Stomach (tissue), 9 donors: ENCODE data around the gene DDIT3. TPM values are rescaled to one million over a fixed set of nuclear protein-coding genes. Genes with fewer than 3 reads are reported as not detected.
A peak's percentile ranks its signal among the peaks of the same experiment; 100 is the strongest.

Source experiments
- DNase-seq, 2 donors: peaks; one replicate each; pipeline versions ENCODE4 v3.0.0 to v3.0.0-alpha.2; 2013 to 2019
- H3K27ac ChIP-seq, 5 donors: fragments of 200-600 bp in 4 of 5; sonication (generic) in 4 of 5; one replicate each; pipeline ENCODE4 v1.5.1; 2013 to 2019; ENCODE audit warnings: mild to moderate bottlenecking in 1 of 5, moderate library complexity in 1 of 5
- H3K27me3 ChIP-seq, 3 donors: fragments of 200-600 bp; sonication (generic); one replicate each; pipeline ENCODE4 v1.5.1; 2017 to 2019; ENCODE audit warnings: mixed run types in 1 of 3
- H3K36me3 ChIP-seq, 4 donors: fragments of 200-600 bp; sonication (generic); 1 replicate in 3 of 4; 2 replicates in 1 of 4; pipeline ENCODE4 v1.5.1; 2016 to 2019
- H3K4me1 ChIP-seq, 4 donors: fragments of 200-600 bp; sonication (generic); one replicate each; pipeline ENCODE4 v1.5.1; 2016 to 2019
- H3K4me3 ChIP-seq, 4 donors: fragments of 200-600 bp; sonication (generic) in 3 of 4; one replicate each; pipeline ENCODE4 v1.5.1; 2016 to 2019; ENCODE audit warnings: mild to moderate bottlenecking in 1 of 4
- H3K9me3 ChIP-seq, 4 donors: fragments of 200-600 bp; sonication (generic); one replicate each; pipeline ENCODE4 v1.5.1; 2016 to 2019
- EP300 ChIP-seq: sonication (generic); formaldehyde crosslinking; IDR thresholded peaks from one replicate; pipeline ENCODE4 v1.6.1; 2017; ENCODE audit warnings: antibody characterized with exemption
- POLR2A ChIP-seq, 4 donors: fragments of 450-650 bp; IDR thresholded peaks; one replicate each; pipeline ENCODE4 v1.6.1; 2016; ENCODE audit warnings: antibody characterized with exemption in 4 of 4, control low read depth in 2 of 4, mild to moderate bottlenecking in 1 of 4, moderate library complexity in 1 of 4
- POLR2AphosphoS5 ChIP-seq, 3 donors: sonication (generic); formaldehyde crosslinking; IDR thresholded peaks; one replicate each; pipeline ENCODE4 v1.6.1; 2016; ENCODE audit warnings: antibody characterized with exemption in 3 of 3
- WGBS, 5 donors: extraction: QIAGEN DNeasy Blood & Tissue Kit in 3 of 5; methylation state at CpG; one replicate each; pipeline versions ENCODE4 v1.1.5 to v1.1.7; 2013 to 2018; 5-methylcytosine and 5-hydroxymethylcytosine counted together
- intact Hi-C: fragments of 100-400 bp; cut with DNase I; formaldehyde crosslinking; loops from one replicate; pipeline ENCODE4 v1.15.1; 2023; ENCODE audit warnings: low total_unique reads
- polyA plus RNA-seq, 3 donors: library from polyadenylated mRNA; stranded (reverse); fragments of 200-250 nt; gene quantifications; one replicate each; pipeline ENCODE4 v1.2.3, GENCODE V29; 2013
- total RNA-seq, 5 donors: library from RNA; depleted of rRNA; stranded (reverse); fragments of >200 nt; gene quantifications; one replicate each; pipeline versions ENCODE4 v1.1.0 to v1.2.3, GENCODE V29; 2014 to 2016
- TF ChIP-seq, protein P1 (sequence below), 7 experiments: fragments of 450-650 bp in 4 of 7; fragments of 200-600 bp in 3 of 7; sonication (generic) in 3 of 7; IDR thresholded peaks; one replicate each; pipeline ENCODE4 v1.5.1; 2016 to 2019; ENCODE audit warnings: antibody characterized with exemption in 7 of 7, control low read depth in 2 of 7, mild to moderate bottlenecking in 1 of 7
- donor health status: healthy with polysubstance abuse.
- donor health status: Bipolar disorder and iron deficiency.
- donor health status: healthy.

DDIT3 gene
- total and polyA plus RNA-seq, 8 donors: 7.5 to 159 (median 48.1) TPM

DNA sequence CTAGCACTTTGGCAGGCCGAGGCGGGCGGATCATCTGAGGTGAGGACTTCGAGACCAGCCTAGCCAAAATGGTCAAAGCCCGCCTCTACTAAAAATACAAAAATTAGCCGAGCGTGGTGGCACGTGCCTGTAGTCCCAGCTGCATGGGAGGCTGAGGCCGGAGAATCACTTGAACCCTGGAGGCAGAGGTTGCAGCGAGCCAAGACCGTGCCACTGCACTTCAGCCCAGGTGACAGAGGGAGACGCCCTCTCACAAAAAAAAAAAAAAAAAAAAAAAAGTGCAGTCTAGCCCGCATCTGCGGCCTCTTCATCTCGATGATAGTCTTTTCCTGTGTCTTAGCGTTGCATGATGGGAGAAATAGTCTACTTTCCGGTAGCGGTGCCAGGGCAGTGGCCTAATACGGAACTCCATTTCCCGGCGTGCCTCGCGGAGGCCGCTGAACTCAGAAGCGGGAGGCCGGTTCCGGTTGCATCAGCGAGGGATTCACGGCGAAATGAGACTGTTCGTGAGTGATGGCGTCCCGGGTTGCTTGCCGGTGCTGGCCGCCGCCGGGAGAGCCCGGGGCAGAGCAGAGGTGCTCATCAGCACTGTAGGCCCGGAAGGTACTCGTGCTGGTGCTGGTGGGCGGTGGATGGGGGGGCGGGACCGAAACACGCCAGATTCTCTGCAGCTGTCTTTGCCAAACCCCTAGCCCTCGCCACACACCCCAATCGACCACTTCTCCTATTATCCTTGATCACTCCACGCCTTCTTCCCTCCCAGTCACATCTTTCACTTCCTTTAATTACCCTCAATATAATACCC, 32.5 kb downstream of the DDIT3 start, which contains the start of gene MARS1:
Gene MARS1 (plus strand): TSS at position 472 of the 805 bp plus-strand sequence. CDS start 23 bp downstream, at position 495.
- peak within 1 kb of the TSS; percentile 68 to 93 (median 88) for H3K27ac ChIP-seq
- 6 to 12% (median 7%) methylated on average over 42 to 47 of the region's 47 CpGs for WGBS, 5 donors
- intact Hi-C loops: no loop called here

DNA sequence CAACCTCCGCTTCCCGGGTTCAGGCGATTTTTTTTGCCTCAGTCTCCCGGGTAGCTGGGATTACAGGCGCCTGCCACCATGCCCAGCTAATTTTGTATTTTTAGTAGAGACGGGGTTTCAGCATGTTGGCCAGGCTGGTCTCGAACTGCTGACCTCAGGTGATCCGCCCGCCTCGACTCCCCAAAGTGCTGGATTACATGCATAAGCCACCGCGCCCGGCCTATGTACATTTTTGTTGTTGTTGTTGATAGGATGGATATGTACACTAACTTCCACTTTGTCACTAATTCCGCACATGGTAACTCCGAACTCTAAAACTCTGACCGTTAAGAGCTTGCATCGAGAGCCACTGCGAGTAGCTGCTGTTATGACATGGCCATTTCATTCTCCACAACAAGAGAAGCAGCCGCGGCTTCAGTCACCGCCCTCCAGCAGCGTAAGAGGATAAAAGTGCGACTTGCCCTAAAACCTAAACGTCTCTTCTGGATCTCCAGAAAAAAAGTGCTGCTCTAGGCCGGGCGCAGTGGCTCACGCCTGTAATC, 33.2 kb downstream of the DDIT3 start:
- H3K9me3 ChIP-seq: no peaks in the 10 kb centered on the region
- peaks cover 0 to 11% (median 0%) of the 10 kb centered on the region in 3 donors for H3K27me3 ChIP-seq
- 86 to 88% (median 87%) methylated on average over 26 to 27 of the region's 27 CpGs for WGBS, 5 donors
- peak overlapping the region in 4 of 5 donors; percentile 87 to 93 (median 90) for H3K27ac ChIP-seq
- TF ChIP-seq POLR2AphosphoS5 (IDR thresholded peaks at IDR 0.05): no peak
- TF ChIP-seq, protein P1, sequence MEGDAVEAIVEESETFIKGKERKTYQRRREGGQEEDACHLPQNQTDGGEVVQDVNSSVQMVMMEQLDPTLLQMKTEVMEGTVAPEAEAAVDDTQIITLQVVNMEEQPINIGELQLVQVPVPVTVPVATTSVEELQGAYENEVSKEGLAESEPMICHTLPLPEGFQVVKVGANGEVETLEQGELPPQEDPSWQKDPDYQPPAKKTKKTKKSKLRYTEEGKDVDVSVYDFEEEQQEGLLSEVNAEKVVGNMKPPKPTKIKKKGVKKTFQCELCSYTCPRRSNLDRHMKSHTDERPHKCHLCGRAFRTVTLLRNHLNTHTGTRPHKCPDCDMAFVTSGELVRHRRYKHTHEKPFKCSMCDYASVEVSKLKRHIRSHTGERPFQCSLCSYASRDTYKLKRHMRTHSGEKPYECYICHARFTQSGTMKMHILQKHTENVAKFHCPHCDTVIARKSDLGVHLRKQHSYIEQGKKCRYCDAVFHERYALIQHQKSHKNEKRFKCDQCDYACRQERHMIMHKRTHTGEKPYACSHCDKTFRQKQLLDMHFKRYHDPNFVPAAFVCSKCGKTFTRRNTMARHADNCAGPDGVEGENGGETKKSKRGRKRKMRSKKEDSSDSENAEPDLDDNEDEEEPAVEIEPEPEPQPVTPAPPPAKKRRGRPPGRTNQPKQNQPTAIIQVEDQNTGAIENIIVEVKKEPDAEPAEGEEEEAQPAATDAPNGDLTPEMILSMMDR (IDR thresholded peaks at IDR 0.05): no peak
- H3K4me1 ChIP-seq: peaks cover 12 to 29% (median 23%) of the 10 kb centered on the region in 4 donors
- H3K36me3 ChIP-seq: peaks cover 20 to 32% (median 30%) of the 10 kb centered on the region in 4 donors
- intact Hi-C loops: no loop called here
- peak overlapping the region; percentile 91 to 99 (median 95) for H3K4me3 ChIP-seq
- DNase-seq: no peak

More for the DNA sequence above, 32.5 kb downstream of the DDIT3 start, which contains the start of gene MARS1:
- peak; percentile 96 to 98 for DNase-seq
- peaks cover 0 to 7% (median 0%) of the 10 kb centered on the region in 3 donors for H3K27me3 ChIP-seq
- TF ChIP-seq, protein P1 (IDR thresholded peaks at IDR 0.05): peak in 1 of 7 experiments; percentile 33
- TF ChIP-seq POLR2A (IDR thresholded peaks at IDR 0.05): no peak
- TF ChIP-seq EP300: no peak
- peak; percentile 90 to 97 (median 94) for TF ChIP-seq POLR2AphosphoS5 (IDR thresholded peaks at IDR 0.05)
- no peaks in the 10 kb centered on the region for H3K9me3 ChIP-seq
- H3K4me3 ChIP-seq: peak within 1 kb of the TSS; percentile 91 to 99 (median 95)
- H3K36me3 ChIP-seq: peaks cover 23 to 39% (median 37%) of the 10 kb centered on the region in 4 donors
- peaks cover 12 to 29% (median 23%) of the 10 kb centered on the region in 4 donors for H3K4me1 ChIP-seq

DNA sequence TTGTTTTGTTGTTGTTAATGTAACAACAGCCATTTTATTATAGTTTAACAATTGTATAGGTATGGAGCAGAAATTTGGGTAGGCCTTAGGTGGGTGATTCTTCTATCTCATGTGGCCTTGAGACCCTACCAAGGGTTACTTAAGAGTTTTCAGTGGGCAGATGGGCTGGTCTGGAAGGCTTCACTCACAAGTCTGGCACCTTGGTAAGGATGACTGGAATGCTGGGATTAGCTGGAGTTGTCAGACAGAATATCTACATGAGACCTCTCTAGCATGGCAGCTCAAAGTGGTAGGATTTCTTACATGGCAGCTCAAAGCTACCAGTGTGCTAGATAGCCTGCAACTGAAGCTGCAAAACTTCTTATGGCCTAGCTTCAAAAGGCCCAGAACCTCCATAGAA, 34.6 kb downstream of the DDIT3 start:
- H3K4me3 ChIP-seq: no peak overlapping the region
- DNase-seq: no peak
- TF ChIP-seq, protein P1 (IDR thresholded peaks at IDR 0.05): no peak
- TF ChIP-seq POLR2A (IDR thresholded peaks at IDR 0.05) (no peak), EP300 (no peak), POLR2AphosphoS5 (IDR thresholded peaks at IDR 0.05) (no peak)
- H3K27ac ChIP-seq: no peak overlapping the region
- intact Hi-C loops: no loop called here
- H3K9me3 ChIP-seq: no peaks in the 10 kb centered on the region
- peaks cover 0 to 20% (median 0%) of the 10 kb centered on the region in 3 donors for H3K27me3 ChIP-seq
- H3K36me3 ChIP-seq: peaks cover 7 to 18% (median 16%) of the 10 kb centered on the region in 4 donors
- H3K4me1 ChIP-seq: peaks cover 12 to 29% (median 23%) of the 10 kb centered on the region in 4 donors

DNA sequence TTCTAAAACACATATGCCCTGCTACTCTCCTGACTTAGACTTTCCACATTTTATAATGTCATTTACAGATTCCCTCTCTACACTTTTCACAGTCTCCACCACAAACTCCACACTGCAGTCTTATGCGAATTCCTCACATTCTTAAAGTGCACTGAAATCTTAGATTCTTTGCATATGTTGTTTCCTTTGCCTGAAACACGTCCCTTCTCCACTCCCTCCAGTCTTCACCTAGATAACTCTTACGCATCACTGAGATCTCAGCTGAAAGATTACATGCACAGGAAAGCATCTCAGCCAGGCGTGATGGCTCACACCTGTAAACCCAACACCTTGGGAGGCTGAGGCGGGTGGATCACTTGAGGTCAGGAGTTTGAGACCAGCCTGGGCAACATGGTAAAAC, 36.8 kb downstream of the DDIT3 start:
- H3K9me3 ChIP-seq: no peaks in the 10 kb centered on the region
- peaks cover 2 to 11% (median 8%) of the 10 kb centered on the region in 4 donors for H3K4me1 ChIP-seq
- intact Hi-C loops: no loop called here
- no peaks in the 10 kb centered on the region for H3K36me3 ChIP-seq
- no peak overlapping the region for H3K27ac ChIP-seq
- 52 to 68% (median 57%) methylated on average over 5 of the region's 5 CpGs for WGBS, 5 donors
- H3K4me3 ChIP-seq: no peak overlapping the region
- no peak for DNase-seq
- TF ChIP-seq, protein P1 (IDR thresholded peaks at IDR 0.05): no peak
- TF ChIP-seq EP300 (no peak), POLR2A (IDR thresholded peaks at IDR 0.05) (no peak), POLR2AphosphoS5 (IDR thresholded peaks at IDR 0.05) (no peak)
- H3K27me3 ChIP-seq: peaks cover 0 to 32% (median 0%) of the 10 kb centered on the region in 3 donors
